CD4-positive, alpha-beta T cell treated with Interleukin-17A for 1 hour (primary cell): ENCODE data around the gene FTO.

Experiments used
- DNase-seq: peaks from one replicate; pipeline ENCODE4 v3.0.0-alpha.2; 2020

FTO gene

GRCh38 chr16:54193665-54194333 is 489.8 kb downstream of the FTO start:
- peak; percentile 5 for DNase-seq

DNA sequence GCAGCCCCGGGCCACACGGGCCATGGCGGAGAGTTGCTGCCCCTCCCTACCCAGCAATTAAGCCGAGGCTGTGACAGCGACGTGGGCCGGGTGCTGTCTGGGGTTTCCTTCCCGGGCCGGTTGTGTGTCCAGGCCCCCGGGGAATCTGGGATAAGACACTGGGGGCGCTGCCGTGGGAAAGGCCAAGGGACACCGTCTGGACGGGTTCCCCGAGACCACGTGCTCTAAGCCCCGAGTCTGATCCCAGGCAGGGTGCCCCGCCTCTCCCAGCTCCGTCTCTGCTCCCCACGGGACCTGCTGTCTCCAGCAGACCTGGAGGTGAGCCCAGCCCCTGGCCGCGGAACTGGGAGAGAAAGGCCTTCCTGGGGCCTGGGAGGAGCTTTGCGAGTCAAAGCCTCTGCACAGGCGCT is 490.4 kb downstream of the FTO start:
- DNase-seq, result no peak

DNA sequence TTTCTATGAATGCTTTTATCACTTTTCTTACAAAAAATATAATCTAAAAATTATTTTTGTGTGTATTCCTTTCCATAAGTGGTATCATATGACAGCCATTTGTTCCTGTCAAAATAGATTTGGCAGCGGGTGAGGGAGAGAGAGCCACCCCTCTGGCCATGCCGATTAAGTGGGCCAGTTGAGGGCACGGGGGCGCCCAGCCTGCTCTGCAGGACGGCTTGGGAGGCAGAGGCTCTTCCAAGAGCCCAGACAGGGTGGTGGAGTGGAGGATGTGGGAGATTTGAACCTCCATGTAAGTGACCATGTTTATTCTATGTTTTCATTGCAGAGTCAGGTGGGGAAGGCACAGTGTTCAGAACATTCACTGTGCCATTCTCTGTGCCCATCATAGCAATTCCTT is 493.8 kb downstream of the FTO start:
- DNase-seq, result no peak

- DNase-seq, result no peak
Observed at GRCh38 chr16:54199487-54200160, 495.7 kb downstream of the FTO start.

DNA sequence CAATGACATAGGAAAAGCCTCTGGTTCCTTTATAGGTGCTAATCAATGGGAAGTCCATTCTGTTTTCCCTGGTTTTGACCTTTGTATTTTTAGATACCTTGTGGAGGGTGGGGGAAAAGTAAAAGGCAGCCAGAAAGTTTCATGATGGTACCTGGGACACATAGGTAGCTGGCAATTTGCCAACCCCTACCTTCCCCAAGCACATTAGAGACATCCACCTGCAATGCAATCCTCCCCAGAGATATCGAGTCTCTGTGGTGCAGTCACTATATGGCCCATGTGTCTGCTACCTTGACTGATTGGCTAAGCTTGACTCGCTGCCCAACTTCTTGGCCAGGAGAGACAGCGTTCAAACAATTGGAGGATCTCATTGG is 496.2 kb downstream of the FTO start:
- DNase-seq, result no peak

DNA sequence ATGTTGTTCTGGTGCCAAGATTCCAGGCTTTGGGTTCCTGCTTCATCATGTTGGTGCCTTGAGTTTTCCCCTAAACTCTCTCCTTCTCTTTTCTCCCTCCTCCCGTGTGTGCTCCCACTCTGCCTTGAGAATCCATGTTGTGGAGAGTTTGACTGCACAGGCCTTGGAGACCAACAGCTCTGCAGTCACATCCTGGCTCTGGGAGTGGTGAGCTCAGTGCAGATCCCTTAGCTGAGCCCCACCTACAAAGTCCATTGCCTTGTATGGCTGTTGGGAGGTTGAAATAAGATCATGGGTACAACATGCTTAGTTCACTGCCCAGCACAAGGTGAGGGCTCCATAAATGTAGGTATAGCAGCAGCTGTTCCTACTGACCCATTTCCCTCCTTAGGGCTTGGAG is 496.8 kb downstream of the FTO start:
- DNase-seq, result no peak

DNA sequence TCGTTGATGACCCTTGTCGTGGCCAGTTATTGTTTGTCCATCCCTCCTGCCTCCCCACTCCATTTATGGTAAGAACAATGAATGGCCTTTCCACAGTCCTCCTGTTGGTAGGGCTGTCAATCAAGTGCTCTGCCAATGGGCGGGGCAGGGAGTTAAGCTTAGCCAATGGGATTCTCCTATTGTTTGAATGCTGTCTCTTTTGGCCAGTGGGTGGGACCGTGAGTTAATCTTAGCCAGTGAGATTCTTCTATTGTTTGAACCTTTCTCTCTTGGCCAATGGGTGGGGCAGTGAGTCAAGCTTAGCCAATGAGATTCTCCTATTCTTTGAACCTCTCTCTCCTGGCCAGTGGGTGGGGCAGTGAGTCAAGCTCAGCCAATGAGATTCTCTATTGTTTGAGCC is 497.2 kb downstream of the FTO start:
- DNase-seq, result no peak
